H7 (cell line): ENCODE measurements around the gene AHNAK. TPM values are rescaled to one million over a fixed set of nuclear protein-coding genes. Genes with fewer than 3 reads are reported as not detected.

Experiments used
- DNase-seq: peaks from one replicate; pipeline ENCODE4 v3.0.0; 2012
- H3K27me3 ChIP-seq: 2 replicates; pipeline ENCODE4 v1.6.0; 2011; ENCODE audit warnings: mild to moderate bottlenecking, low read length; ENCODE audit not compliant: control insufficient read depth, insufficient read depth
- H3K36me3 ChIP-seq: replicated peaks from 2 replicates; pipeline ENCODE4 v1.5.1; 2011; ENCODE audit warnings: low read length; ENCODE audit not compliant: control insufficient read depth, insufficient read depth
- H3K4me3 ChIP-seq: 2 replicates; pipeline ENCODE4 v1.5.1; 2011; ENCODE audit warnings: low read depth, mild to moderate bottlenecking, control low read depth, low read length, moderate library complexity; ENCODE audit not compliant: insufficient read depth
- total RNA-seq: library from RNA; depleted of rRNA; stranded (reverse); fragments of >200 nt; shearing (Covaris generic); gene quantifications from 2 replicates; pipeline ENCODE4 v1.2.3, GENCODE V29; 2014

Gene AHNAK
- total RNA-seq, 1 experiment from 2014 or later = 11.2 TPM

GRCh38 chr11:62404901-62405300, 141.7 kb downstream of the AHNAK start:
- DNase-seq = no peak
- Histone ChIP-seq H3K4me3 (no peak overlapping the region), H3K36me3 (no peaks in the 10 kb centered on the region), H3K27me3 (no peaks in the 10 kb centered on the region)

- Histone ChIP-seq H3K36me3 (no peaks in the 10 kb centered on the region), H3K27me3 (no peaks in the 10 kb centered on the region), H3K4me3 (no peak overlapping the region)
- DNase-seq = no peak
These were observed 142.2 kb downstream of the AHNAK start for GRCh38 chr11:62404435-62404834.

GRCh38 chr11:62402960-62403730, 143.5 kb downstream of the AHNAK start:
- DNase-seq = no peak
- Histone ChIP-seq H3K4me3 (no peak overlapping the region), H3K27me3 (no peaks in the 10 kb centered on the region), H3K36me3 (no peaks in the 10 kb centered on the region)

- Histone ChIP-seq H3K36me3 (no peaks in the 10 kb centered on the region), H3K27me3 (no peaks in the 10 kb centered on the region), H3K4me3 (no peak overlapping the region)
- DNase-seq = peak; percentile 9
These were observed 144.2 kb downstream of the AHNAK start for GRCh38 chr11:62402226-62402959.

GRCh38 chr11:62401811-62402210, 144.8 kb downstream of the AHNAK start:
- DNase-seq = peak; percentile 54
- H3K27me3 ChIP-seq = no peaks in the 10 kb centered on the region
- no peak overlapping the region for H3K4me3 ChIP-seq
- no peaks in the 10 kb centered on the region for H3K36me3 ChIP-seq

- Histone ChIP-seq H3K4me3 (no peak overlapping the region), H3K27me3 (no peaks in the 10 kb centered on the region), H3K36me3 (no peaks in the 10 kb centered on the region)
- DNase-seq = no peak
These were observed 145.2 kb downstream of the AHNAK start for GRCh38 chr11:62401356-62401755.

- DNase-seq = peak; percentile 30
- H3K4me3 ChIP-seq = no peak overlapping the region
- no peaks in the 10 kb centered on the region for H3K27me3 ChIP-seq
- no peaks in the 10 kb centered on the region for H3K36me3 ChIP-seq
These were observed 145.8 kb downstream of the AHNAK start for GRCh38 chr11:62400760-62401159.

GRCh38 chr11:62400281-62400680, 146.3 kb downstream of the AHNAK start:
- DNase-seq = peak; percentile 10
- Histone ChIP-seq H3K27me3 (no peaks in the 10 kb centered on the region), H3K4me3 (no peak overlapping the region), H3K36me3 (no peaks in the 10 kb centered on the region)

GRCh38 chr11:62399878-62400266, 146.7 kb downstream of the AHNAK start:
- Histone ChIP-seq H3K36me3 (no peaks in the 10 kb centered on the region), H3K27me3 (no peaks in the 10 kb centered on the region), H3K4me3 (no peak overlapping the region)
- peak; percentile 54 for DNase-seq

GRCh38 chr11:62399172-62399877, 147.3 kb downstream of the AHNAK start:
- H3K36me3 ChIP-seq = no peaks in the 10 kb centered on the region
- no peaks in the 10 kb centered on the region for H3K27me3 ChIP-seq
- peak; percentile 43 for DNase-seq
- H3K4me3 ChIP-seq = no peak overlapping the region

GRCh38 chr11:62398011-62398994, 148.3 kb downstream of the AHNAK start:
- Histone ChIP-seq H3K4me3 (no peak overlapping the region), H3K27me3 (no peaks in the 10 kb centered on the region), H3K36me3 (no peaks in the 10 kb centered on the region)
- peak; percentile 75 for DNase-seq

- no peak for DNase-seq
- Histone ChIP-seq H3K36me3 (no peaks in the 10 kb centered on the region), H3K4me3 (no peak overlapping the region), H3K27me3 (no peaks in the 10 kb centered on the region)
These were observed 150.6 kb downstream of the AHNAK start for GRCh38 chr11:62395885-62396551.

GRCh38 chr11:62394825-62395538, 151.6 kb downstream of the AHNAK start:
- no peaks in the 10 kb centered on the region for H3K36me3 ChIP-seq
- H3K4me3 ChIP-seq = peak overlapping the region; percentile 4; the same call in 1 of the 2 replicates
- DNase-seq = peak; percentile 83
- no peaks in the 10 kb centered on the region for H3K27me3 ChIP-seq
